ENCODE measurements around the gene SEZ6L2.
"Not testable (repeated sequence)": the region's sequence is repeated elsewhere in the genome, so short reads cannot be mapped to it uniquely, and the experiment has no call there.

The SEZ6L2 gene

DNA sequence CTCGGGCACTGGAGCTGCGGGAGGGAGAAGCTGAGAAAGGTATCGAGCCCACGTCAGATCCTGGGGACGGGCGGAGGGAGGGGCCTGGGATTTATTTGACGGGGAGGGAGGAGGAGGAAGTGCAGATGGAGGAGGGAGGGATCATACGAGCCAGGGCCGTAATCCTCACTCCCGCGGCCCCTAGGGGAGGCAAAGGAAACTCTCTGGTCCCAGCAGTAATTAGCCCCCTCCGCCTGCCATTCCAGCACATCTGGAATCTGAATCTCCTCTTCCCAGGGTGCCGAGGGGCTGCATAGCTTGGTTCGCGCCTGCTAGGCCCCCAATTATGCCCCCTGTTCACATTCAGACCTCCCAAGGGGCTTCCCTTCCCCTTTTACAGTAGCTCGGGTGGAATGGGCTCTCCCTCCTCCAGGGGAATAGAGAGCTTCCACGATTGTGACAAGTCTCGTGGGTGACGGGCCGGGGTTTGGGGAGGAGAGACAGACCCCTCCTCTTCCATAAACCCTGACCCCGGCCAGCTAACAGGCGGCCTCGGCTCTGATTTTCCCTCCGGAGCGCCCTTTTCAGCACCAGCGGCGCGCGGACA is at the start of gene SEZ6L2:
SEZ6L2 (minus strand) TSS at position 35 of the 586 bp plus-strand sequence. CDS start 531 bp downstream, outside the sequence.
- no peak for DNase-seq

GRCh38 chr16:29947897-29948296 is 48.5 kb upstream of the SEZ6L2 start:
- no peak for DNase-seq

DNA sequence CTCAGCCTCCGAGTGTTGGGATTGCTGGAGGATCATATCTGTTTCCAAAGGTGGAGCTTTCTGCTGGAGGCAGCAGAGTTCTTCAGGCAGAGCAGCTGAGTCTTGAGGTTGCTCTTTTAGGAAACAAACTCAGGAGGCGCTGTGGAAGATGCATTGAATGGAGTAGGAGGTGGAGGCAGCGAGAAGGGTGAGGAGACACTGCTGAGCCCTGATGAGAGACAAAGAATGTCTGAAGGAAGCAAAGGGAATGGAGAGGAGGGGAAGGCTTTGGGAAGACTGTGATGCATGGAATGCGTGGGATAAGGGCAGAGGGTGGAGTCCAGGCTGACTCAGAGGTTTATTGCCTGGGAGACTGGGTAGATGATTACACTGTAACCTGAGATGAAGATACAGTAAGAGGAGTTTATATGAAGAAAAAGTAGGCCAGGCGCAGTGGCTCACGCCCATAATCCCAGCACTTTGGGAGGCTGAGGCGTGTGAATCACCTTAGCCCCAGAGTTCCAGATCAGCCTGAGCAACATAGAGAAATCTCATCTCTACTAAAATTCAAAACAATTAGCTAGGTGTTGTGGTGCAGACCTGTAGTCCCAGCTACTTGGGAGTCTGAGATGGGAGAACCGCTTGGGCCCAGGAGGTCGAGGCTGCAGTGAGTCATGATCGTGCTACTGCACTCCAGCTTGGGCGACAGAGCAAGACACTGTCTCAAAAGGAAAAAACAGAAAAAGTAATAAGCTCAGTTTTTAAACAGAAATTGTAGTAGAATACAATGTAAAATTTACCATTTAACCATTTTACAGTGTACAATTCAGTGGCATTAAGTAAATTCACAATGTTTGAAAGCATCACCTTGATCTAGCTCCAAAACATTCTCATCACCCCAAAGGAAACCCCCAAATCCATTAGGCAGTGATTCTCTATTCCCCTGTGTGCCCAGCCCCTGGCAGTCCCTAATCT is 44.8 kb upstream of the SEZ6L2 start:
- DNase-seq: no peak

DNA sequence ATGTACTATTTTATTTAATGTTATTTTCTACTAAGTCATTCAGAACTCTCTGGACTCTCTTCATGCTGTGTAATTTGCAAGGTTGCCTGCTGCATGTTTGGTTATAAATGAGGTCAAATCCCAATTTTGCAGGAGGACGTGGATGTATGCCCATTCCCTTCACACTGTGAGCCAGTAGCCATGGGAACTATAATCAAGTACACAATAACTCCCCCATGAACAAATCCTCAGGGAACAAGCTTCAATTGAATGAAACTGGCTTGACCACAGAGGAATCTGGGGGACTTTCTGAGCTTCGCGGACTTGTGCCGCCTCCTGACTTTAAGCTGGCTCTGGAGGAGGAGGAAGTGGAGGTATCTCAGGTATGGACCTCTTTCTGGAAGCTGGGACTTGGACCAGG is 41.3 kb upstream of the SEZ6L2 start:
- DNase-seq: no peak

DNA sequence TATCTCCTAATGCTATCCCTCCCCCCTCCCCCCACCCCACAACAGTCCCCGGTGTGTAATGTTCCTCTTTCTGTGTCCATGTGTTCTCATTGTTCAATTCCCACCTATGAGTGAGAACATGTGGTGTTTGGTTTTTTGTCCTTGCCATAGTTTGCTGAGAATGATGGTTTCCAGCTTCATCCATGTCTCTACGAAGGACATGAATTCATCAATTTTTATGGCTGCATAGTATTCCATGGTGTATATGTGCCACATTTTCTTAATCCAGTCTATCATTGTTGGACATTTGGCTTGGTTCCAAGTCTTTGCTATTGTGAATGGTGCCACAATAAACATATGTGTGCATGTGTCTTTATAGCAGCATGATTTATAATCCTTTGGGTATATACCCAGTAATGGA is 32.4 kb upstream of the SEZ6L2 start:
- DNase-seq: not testable (repeated sequence)

- DNase-seq: no peak
Measured at GRCh38 chr16:29927070-29927905, 27.9 kb upstream of the SEZ6L2 start.

DNA sequence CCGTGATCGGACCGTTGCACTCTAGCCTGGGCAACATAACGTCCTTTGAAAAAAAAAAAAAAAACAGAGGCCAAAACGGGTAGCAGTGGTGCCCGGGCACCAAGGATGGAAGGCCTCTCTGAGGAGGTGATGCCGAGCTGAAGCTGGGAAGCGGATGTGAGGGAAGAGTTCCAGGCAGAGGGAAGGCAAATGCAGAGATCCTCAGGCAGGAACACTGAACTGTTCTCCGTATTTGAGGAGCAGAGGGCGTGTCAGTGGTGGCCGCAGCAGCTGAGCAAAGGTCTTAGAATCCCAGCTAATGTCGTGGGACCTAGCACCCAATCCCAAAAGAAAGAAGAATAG is 27.3 kb upstream of the SEZ6L2 start:
- DNase-seq: no peak

- peak; percentile 84 for DNase-seq
Measured at GRCh38 chr16:29925781-29926710, 26.7 kb upstream of the SEZ6L2 start, which contains the start of gene KCTD13. KCTD13 (minus strand) TSS chr16:29926226; CDS start chr16:29926033, 193 bp downstream.

- DNase-seq: no peak
Measured at GRCh38 chr16:29925105-29925756, 25.9 kb upstream of the SEZ6L2 start.

DNA sequence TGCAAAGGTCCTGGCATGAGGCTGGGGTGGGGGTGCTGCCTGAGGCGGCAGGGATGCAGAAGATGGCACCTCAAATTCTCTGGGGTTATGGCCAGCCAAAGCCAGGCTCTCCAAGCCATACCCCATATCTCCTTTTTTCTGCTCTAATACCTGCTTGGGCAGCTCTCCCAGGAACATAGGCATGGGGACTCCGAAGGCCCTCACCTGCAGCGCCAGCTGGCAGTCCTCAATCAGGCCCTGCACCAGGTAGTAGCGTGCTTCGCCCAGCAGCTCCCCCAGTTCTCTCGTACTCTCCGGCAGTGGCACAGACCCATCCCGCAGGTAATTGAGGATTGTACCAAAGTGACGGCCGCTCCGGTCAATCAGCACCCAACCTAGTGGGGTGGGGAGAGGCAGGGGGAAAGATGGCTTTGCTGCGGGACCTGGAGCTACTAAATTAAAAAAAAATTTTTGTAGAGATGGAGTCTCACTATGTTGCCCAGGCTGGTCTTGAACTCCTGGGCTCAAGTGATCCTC is 23.7 kb upstream of the SEZ6L2 start:
- no peak for DNase-seq

DNA sequence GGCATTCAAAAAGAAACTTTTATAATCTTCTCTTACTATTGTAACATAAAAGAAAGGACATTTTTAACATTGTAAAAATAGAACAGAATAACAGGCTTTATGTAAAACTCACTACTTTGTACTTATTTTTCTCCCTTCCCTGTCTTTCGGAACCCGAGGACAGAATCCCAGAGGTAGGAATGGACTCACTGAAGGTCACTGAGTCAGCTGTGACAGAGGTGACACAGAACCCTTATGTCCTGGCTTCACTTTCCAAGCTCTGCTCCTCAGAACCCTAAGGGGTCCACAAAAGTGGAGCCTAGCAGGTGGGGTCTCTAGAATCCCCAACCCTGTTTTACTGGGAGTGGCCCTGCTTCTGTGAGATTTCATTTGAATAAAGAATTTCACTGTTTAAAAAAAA is 23.0 kb upstream of the SEZ6L2 start:
- no peak for DNase-seq

DNA sequence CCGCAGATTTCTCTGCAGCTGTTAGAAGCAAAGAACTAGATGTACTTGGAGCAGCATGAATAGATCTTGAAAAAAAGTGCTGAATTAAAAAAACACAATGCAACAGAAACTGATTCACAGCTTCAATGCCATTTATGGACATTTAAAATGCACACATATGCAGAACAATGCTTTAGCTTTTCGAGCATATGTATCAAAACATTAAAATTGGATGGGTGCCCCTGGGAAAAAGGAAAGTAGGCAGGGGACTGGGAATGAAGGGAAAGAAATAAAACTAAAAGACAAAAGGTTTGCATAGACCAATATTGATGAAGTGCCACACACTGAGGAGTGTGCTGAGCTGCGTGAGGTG is 21.7 kb upstream of the SEZ6L2 start:
- DNase-seq: no peak

GRCh38 chr16:29920288-29921033 is 21.1 kb upstream of the SEZ6L2 start:
- no peak for DNase-seq

DNA sequence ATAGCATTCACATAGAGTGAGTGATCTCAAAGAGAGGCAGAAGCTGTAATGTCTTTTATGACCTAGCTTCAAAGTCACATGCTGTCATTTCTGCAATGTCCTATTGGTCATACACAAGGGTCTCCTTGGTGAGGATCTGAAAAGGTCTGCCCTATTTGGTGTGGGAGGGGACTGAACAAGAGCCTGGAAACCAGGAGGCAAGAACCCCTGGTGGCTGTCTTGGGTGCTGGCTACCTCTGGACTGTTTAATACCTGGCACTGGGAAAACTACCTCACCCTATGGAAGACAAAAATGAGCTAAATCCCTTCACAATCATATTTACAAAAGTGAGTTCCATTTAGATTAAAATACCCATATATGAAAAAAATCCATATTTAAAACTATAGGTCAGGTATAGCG is 17.6 kb upstream of the SEZ6L2 start:
- no peak for DNase-seq

GRCh38 chr16:29915590-29916247 is 16.4 kb upstream of the SEZ6L2 start:
- no peak for DNase-seq

DNA sequence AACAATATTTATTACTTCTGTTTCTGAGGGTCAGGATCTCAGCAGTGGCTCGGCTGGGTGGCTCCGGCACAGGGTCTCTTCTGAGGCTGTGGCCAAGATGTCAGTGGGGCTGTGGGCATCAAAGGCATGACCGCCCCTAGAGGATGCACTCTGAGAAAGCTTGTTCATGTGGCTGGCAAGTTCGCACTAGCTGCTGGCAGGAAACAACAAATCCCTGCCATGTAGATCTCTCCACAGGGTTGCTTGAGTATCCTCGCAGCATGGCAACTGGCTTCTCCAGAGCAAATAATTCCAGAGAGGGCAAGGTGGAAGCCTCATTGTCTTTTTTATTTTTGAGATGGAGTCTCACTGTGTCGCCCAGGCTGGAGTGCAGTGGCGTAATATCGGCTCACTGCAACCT is 14.2 kb upstream of the SEZ6L2 start:
- DNase-seq: no peak

GRCh38 chr16:29912087-29912486 is 12.7 kb upstream of the SEZ6L2 start:
- DNase-seq: no peak

DNA sequence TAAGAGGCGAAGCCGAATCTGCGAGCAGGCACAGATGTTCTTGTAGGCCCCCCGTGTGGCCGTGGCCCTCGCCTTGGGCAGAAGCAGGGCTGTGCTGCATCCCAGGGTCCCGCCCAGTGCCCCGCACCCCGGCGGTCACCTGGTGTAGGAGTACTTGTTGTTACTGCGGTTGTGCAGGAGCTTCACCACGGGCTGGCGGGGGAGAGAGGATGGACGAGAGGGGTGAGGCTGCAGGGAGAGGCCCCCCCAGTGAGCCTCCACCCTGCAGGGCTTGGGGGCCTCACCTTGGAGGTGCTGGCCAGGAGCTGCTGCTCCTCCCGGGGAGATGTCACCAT is 12.3 kb upstream of the SEZ6L2 start:
- no peak for DNase-seq

DNA sequence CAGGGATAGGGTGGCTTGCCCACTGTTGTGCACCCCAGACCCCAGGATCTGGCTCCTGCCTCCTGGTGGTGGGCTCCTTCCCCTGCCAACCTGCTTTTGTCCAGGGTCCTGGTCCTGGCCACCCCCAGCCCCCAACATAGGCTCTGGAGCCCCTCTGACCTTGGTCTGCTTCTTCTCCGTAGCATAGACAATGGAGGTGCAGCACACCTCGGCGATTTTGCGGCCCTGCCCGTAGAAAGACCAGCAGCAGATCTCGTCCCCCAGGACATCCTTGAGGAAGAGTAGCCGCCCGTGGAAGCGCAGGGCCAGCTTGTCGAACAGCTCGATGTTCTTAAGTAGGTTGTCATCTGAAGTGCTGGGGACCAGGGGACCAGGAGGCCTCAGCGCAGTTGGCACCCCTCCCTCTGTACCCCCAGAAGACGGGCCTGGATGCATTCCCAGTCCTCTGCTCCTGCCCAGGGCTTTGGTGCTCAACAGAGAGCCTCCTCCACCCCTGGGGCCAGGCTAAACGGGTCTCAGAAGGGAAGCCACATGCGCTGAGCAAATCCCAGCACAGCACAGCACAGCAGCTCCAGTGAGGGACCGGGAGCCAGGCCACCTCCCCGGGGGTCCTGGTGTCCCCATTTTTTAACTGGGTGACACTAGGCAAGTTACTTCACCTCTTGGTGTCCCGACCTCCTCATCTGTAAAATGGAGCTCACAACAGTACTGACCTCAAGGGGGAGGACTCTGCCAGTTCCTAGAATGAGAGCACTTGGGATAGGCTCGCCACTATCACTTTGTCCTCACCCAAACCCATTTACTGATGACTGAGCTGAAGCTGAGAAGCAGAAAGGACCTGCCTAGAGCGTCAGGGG is 11.7 kb upstream of the SEZ6L2 start:
- no peak for DNase-seq
